OCI-LY3 (cell line): ENCODE results near the gene CREG1.

Source experiments
- EZH2phosphoT487 ChIP-seq: fragments of 200-600 bp; shearing (Covaris generic); IDR thresholded peaks from 2 replicates; pipeline ENCODE4 v1.6.1; 2018; ENCODE audit warnings: antibody characterized with exemption, mixed run types, low read depth
- TF ChIP-seq, protein P1 (sequence below): fragments of 200-600, 300-600 bp; sonication (generic); IDR thresholded peaks from 2 replicates; pipeline ENCODE4 v1.5.1; 2014; ENCODE audit warnings: antibody characterized with exemption, low read length, low read depth

DNA sequence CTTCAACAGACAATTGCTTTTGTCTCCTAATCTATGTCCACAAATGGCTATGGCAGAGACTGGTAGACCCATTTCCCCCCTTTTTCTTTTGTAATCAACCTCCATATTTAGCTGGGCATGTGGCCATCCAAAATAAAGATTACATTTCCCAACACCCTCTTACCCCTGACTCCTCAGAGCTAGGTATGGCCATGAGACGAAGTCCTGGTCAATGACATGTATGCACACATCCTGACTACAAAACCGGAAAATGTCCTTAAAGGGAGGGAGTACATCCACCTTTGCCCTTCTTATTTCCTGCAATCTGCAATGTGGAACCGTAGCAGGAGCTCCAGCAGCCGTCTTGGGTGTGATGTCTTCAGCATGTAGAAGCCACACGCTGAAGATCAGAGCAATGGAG, 40.3 kb upstream of the CREG1 start:
- TF ChIP-seq, protein P1, sequence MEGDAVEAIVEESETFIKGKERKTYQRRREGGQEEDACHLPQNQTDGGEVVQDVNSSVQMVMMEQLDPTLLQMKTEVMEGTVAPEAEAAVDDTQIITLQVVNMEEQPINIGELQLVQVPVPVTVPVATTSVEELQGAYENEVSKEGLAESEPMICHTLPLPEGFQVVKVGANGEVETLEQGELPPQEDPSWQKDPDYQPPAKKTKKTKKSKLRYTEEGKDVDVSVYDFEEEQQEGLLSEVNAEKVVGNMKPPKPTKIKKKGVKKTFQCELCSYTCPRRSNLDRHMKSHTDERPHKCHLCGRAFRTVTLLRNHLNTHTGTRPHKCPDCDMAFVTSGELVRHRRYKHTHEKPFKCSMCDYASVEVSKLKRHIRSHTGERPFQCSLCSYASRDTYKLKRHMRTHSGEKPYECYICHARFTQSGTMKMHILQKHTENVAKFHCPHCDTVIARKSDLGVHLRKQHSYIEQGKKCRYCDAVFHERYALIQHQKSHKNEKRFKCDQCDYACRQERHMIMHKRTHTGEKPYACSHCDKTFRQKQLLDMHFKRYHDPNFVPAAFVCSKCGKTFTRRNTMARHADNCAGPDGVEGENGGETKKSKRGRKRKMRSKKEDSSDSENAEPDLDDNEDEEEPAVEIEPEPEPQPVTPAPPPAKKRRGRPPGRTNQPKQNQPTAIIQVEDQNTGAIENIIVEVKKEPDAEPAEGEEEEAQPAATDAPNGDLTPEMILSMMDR: no peak
- no peak for TF ChIP-seq EZH2phosphoT487
